H9 (cell line): Measurements from ENCODE around the gene GRIA4. TPM values are rescaled to one million over a fixed set of nuclear protein-coding genes. Genes with fewer than 3 reads are reported as not detected.

ENCODE experiments used
- DNase-seq: peaks from one replicate; pipeline ENCODE4 v3.0.0-alpha.2; 2017
- H2AFZ ChIP-seq: one replicate; pipeline ENCODE4 v1.6.1; 2013; ENCODE audit warnings: mild to moderate bottlenecking, low read length, control low read depth, moderate library complexity
- H2AK5ac ChIP-seq: 2 replicates; pipeline ENCODE4 v1.6.1; 2013; ENCODE audit warnings: low read length, control low read depth, mixed read lengths; ENCODE audit not compliant: insufficient read length
- H2BK120ac ChIP-seq: one replicate; pipeline ENCODE4 v1.6.1; 2013; ENCODE audit warnings: low read depth, mild to moderate bottlenecking, low read length, control low read depth, inconsistent platforms; ENCODE audit not compliant: poor library complexity, severe bottlenecking
- H2BK12ac ChIP-seq: 2 replicates; pipeline ENCODE4 v1.6.1; 2013; ENCODE audit warnings: low read length, control low read depth, mixed read lengths, low read depth; ENCODE audit not compliant: insufficient read length
- H2BK15ac ChIP-seq: 2 replicates; pipeline ENCODE4 v1.6.1; 2013; ENCODE audit warnings: low read depth, low read length, control low read depth
- H2BK20ac ChIP-seq: one replicate; pipeline ENCODE4 v1.6.1; 2013; ENCODE audit warnings: low read depth, mild to moderate bottlenecking, low read length, control low read depth, inconsistent platforms; ENCODE audit not compliant: poor library complexity, severe bottlenecking
- H2BK5ac ChIP-seq: 2 replicates; pipeline ENCODE4 v1.6.1; 2013; ENCODE audit warnings: low read length, control low read depth, mixed read lengths; ENCODE audit not compliant: insufficient read length
- H3K14ac ChIP-seq: 2 replicates; pipeline ENCODE4 v1.6.1; 2013; ENCODE audit warnings: low read length, control low read depth; ENCODE audit not compliant: insufficient read depth
- H3K18ac ChIP-seq: 2 replicates; pipeline ENCODE4 v1.6.1; 2013; ENCODE audit warnings: low read depth, mild to moderate bottlenecking, mixed read lengths, low read length, control low read depth; ENCODE audit not compliant: insufficient read length
- H3K23ac ChIP-seq: 2 replicates; pipeline ENCODE4 v1.6.1; 2013; ENCODE audit warnings: low read length, control low read depth, mixed read lengths, low read depth; ENCODE audit not compliant: insufficient read length
- H3K23me2 ChIP-seq: 2 replicates; pipeline ENCODE4 v1.6.1; 2013; ENCODE audit warnings: low read depth, mild to moderate bottlenecking, mixed read lengths, low read length, control low read depth; ENCODE audit not compliant: insufficient read length, poor library complexity, severe bottlenecking
- H3K27ac ChIP-seq: 2 replicates; pipeline ENCODE4 v1.5.1; 2013; ENCODE audit warnings: low read length, control low read depth, mixed read lengths, low read depth; ENCODE audit not compliant: insufficient read length
- H3K27me3 ChIP-seq: 2 replicates; pipeline ENCODE4 v1.6.1; 2013; ENCODE audit warnings: low read length, control low read depth, inconsistent platforms; ENCODE audit not compliant: insufficient read depth
- H3K4ac ChIP-seq: 2 replicates; pipeline ENCODE4 v1.6.1; 2013; ENCODE audit warnings: low read depth, mild to moderate bottlenecking, control low read depth, inconsistent platforms, low read length, moderate library complexity
- H3K4me1 ChIP-seq: 2 replicates; pipeline ENCODE4 v1.6.1; 2013; ENCODE audit warnings: low read length, control low read depth, inconsistent platforms; ENCODE audit not compliant: insufficient read depth
- H3K4me2 ChIP-seq: 2 replicates; pipeline ENCODE4 v1.6.1; 2013; ENCODE audit warnings: low read length, control low read depth, mixed read lengths; ENCODE audit not compliant: insufficient read length, insufficient read depth
- H3K56ac ChIP-seq: 2 replicates; pipeline ENCODE4 v1.6.1; 2013; ENCODE audit warnings: low read depth, mild to moderate bottlenecking, mixed read lengths, low read length, control low read depth; ENCODE audit not compliant: insufficient read length
- H3K79me1 ChIP-seq: 2 replicates; pipeline ENCODE4 v1.6.1; 2013; ENCODE audit warnings: low read depth, mild to moderate bottlenecking, moderate library complexity, low read length, control low read depth, inconsistent platforms; ENCODE audit not compliant: insufficient read depth, poor library complexity, severe bottlenecking
- H3K79me2 ChIP-seq: 2 replicates; pipeline ENCODE4 v1.6.1; 2013; ENCODE audit warnings: low read length, control low read depth, inconsistent platforms; ENCODE audit not compliant: insufficient read depth
- H3K9ac ChIP-seq: 2 replicates; pipeline ENCODE4 v1.6.1; 2013; ENCODE audit warnings: low read length, control low read depth, mixed read lengths; ENCODE audit not compliant: insufficient read length; ENCODE audit errors: extremely low read depth
- H3K9me3 ChIP-seq: one replicate; pipeline ENCODE4 v1.6.1; 2013; ENCODE audit warnings: low read depth, low read length, inconsistent platforms; ENCODE audit not compliant: control insufficient read depth
- H3T11ph ChIP-seq: one replicate; pipeline ENCODE4 v1.6.1; 2013; ENCODE audit warnings: mild to moderate bottlenecking, low read length, control low read depth, inconsistent platforms
- H4K20me1 ChIP-seq: one replicate; pipeline ENCODE4 v1.6.1; 2013; ENCODE audit not compliant: control insufficient read depth, insufficient read length, insufficient read depth
- H4K5ac ChIP-seq: 2 replicates; pipeline ENCODE4 v1.6.1; 2013; ENCODE audit warnings: low read depth, mild to moderate bottlenecking, mixed read lengths, low read length, control low read depth; ENCODE audit not compliant: insufficient read length
- H4K8ac ChIP-seq: replicated peaks from 2 replicates; pipeline ENCODE4 v1.6.1; 2013; ENCODE audit warnings: low read length, control low read depth, mixed read lengths, low read depth; ENCODE audit not compliant: insufficient read length
- H4K91ac ChIP-seq: 2 replicates; pipeline ENCODE4 v1.6.1; 2013; ENCODE audit warnings: low read depth, mild to moderate bottlenecking, moderate library complexity, mixed read lengths, low read length, control low read depth; ENCODE audit not compliant: insufficient read length
- H3K27ac Mint-ChIP-seq, 3 experiments: 2 replicates in 2 of 3; 3 replicates in 1 of 3; pipeline ENCODE4 v1.8.0; 2020 to 2021; ENCODE audit warnings: mixed read lengths in 3 of 3, mild to moderate bottlenecking in 1 of 3, moderate library complexity in 1 of 3
- H3K27me3 Mint-ChIP-seq: 2 replicates; pipeline ENCODE4 v1.8.0; 2021; ENCODE audit warnings: low read depth, mild to moderate bottlenecking, moderate library complexity, mixed read lengths
- H3K36me3 Mint-ChIP-seq, 3 experiments: 2 replicates in 2 of 3; 3 replicates in 1 of 3; pipeline ENCODE4 v1.8.0; 2020 to 2021; ENCODE audit warnings: low read depth in 3 of 3, mixed read lengths in 3 of 3; ENCODE audit not compliant: insufficient read depth in 1 of 3
- H3K4me1 Mint-ChIP-seq, 2 experiments: 2 replicates each; pipeline ENCODE4 v1.8.0; 2020; ENCODE audit warnings: mixed read lengths in 2 of 2
- H3K4me3 Mint-ChIP-seq, 2 experiments: 2 replicates in 1 of 2; 3 replicates in 1 of 2; pipeline ENCODE4 v1.8.0; 2020 to 2021; ENCODE audit warnings: mild to moderate bottlenecking in 2 of 2, mixed read lengths in 2 of 2, moderate library complexity in 1 of 2
- H3K9me3 Mint-ChIP-seq, 2 experiments: 2 replicates in 1 of 2; 3 replicates in 1 of 2; pipeline ENCODE4 v1.8.0; 2020; ENCODE audit warnings: mild to moderate bottlenecking in 2 of 2, mixed read lengths in 2 of 2, moderate library complexity in 1 of 2
- CTCF ChIP-seq: fragments of 200-600 bp; sonication (generic); conservative IDR thresholded peaks from 3 replicates; pipeline ENCODE4 v1.8.0; 2021; ENCODE audit warnings: antibody characterized with exemption, mild to moderate bottlenecking
- total RNA-seq: library from RNA; stranded (reverse); gene quantifications from 2 replicates; pipeline ENCODE4 v1.2.1, GENCODE V29; 2021

The GRIA4 gene
- total RNA-seq, 1 experiment from 2014 or later, result 0.83 TPM

DNA sequence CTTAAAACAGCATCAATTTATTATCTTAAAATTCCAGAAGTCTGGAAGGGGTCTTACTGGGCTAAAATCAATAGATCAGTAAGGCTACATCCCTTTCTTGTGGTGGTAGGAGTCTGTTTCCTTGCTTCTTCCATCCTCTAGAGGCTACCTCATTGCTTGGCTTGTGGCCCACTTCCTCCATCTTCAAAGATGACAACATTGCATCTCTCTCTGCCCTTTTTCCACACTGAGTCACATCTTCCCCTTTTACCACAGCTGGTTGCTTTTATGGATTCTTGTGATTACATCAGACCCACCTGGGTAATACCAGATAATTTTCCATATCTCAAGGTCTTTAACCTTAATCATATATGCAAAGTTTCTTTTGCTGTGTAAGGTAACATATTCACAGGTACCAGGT, 60.9 kb downstream of the GRIA4 start:
- Histone ChIP-seq H3K4me1 (no peaks in the 10 kb centered on the region), H3K18ac (no peak overlapping the region), H2AK5ac (no peak overlapping the region), H3K27ac (no peak overlapping the region), H3K79me1 (no peaks in the 10 kb centered on the region), H4K5ac (no peak overlapping the region), H3K79me2 (no peaks in the 10 kb centered on the region), H3K27me3 (no peaks in the 10 kb centered on the region), H3K9me3 (no peaks in the 10 kb centered on the region), H4K8ac (no peak overlapping the region), H3K4ac (no peak overlapping the region), H4K20me1 (no peaks in the 10 kb centered on the region), H3K4me2 (no peak overlapping the region), H3K23ac (no peak overlapping the region), H2BK20ac (no peak overlapping the region), H2BK120ac (no peak overlapping the region), H3K56ac (no peak overlapping the region), H2BK5ac (no peak overlapping the region), H2BK15ac (no peak overlapping the region), H2BK12ac (no peak overlapping the region), H3T11ph (no peak overlapping the region), H2AFZ (no peak overlapping the region), H3K23me2 (no peaks in the 10 kb centered on the region), H4K91ac (no peak overlapping the region), H3K14ac (no peak overlapping the region), H3K9ac (no peak overlapping the region)
- Mint-ChIP-seq H3K4me1 (no peaks in the 10 kb centered on the region), H3K27me3 (no peaks in the 10 kb centered on the region), H3K4me3 (no peak overlapping the region), H3K9me3 (no peaks in the 10 kb centered on the region; a peak in 1 of 5 replicates), H3K27ac (no peak overlapping the region), H3K36me3 (no peaks in the 10 kb centered on the region)
- DNase-seq, result no peak
- TF ChIP-seq CTCF, result no peak
